HepG2 (cell line): ENCODE results near the gene STOM. TPM values are rescaled to one million over a fixed set of nuclear protein-coding genes. Genes with fewer than 3 reads are reported as not detected.

ENCODE experiments used
- ATAC-seq: fragments of 200-7000 bp; cut with Tn5 transposase; 3 replicates; pipeline ENCODE4 v1.9.1; 2020; ENCODE audit warnings: mild to moderate bottlenecking, moderate library complexity
- BruUV-seq: library from RNA; stranded (reverse); fragments of 400-500 nt; replicated peaks from 2 replicates; lab custom pipeline; 2021; lab: Mats Ljungman, UMichigan
- CTCF ChIA-PET: fragments of 300-600 bp; formaldehyde crosslinking; extraction: SDS; loops from one replicate; lab custom pipeline; 2021; ENCODE audit warnings: low total read pairs, inconsistent platforms, low intra/inter-chr PET ratio; lab: Yijun Ruan, JAX
- POLR2A ChIA-PET: fragments of 350-600 bp; sonication (Branson Sonifier 250); formaldehyde crosslinking; loops from one replicate; lab custom pipeline; 2020; ENCODE audit warnings: antibody characterized with exemption, inconsistent platforms; lab: Yijun Ruan, JAX
- DNase-seq: peaks from one replicate; pipeline ENCODE4 v3.0.0-alpha.2; 2015; ENCODE audit warnings: low spot score
- FAIRE-seq: peaks from 3 replicates; lab custom pipeline; 2011; peaks lifted over from hg19 to GRCh38; lab: Jason Lieb, UNC
- H2AFZ ChIP-seq: one replicate; pipeline ENCODE4 v1.6.1; 2011; ENCODE audit warnings: low read length, inconsistent platforms
- H3K27ac ChIP-seq: fragments of 300-600 bp; 3 replicates; pipeline ENCODE4 v1.8.0; 2011; ENCODE audit warnings: mixed run types, mild to moderate bottlenecking, mixed read lengths, low read length, inconsistent platforms; ENCODE audit not compliant: insufficient read depth; ENCODE audit errors: extremely low read length
- H3K27me3 ChIP-seq, 2 experiments: fragments of 200-600 bp in 1 of 2; 2 replicates in 1 of 2; 3 replicates in 1 of 2; pipeline versions ENCODE4 v1.6.0 to v1.8.0; 2011; ENCODE audit warnings: low read length in 2 of 2, mild to moderate bottlenecking in 2 of 2, moderate library complexity in 2 of 2, inconsistent platforms in 1 of 2; ENCODE audit not compliant: insufficient read depth in 2 of 2, control insufficient read depth in 1 of 2
- H3K36me3 ChIP-seq, 2 experiments: fragments of 200-600 bp in 1 of 2; replicated peaks in 1 of 2; 2 replicates in 1 of 2; 3 replicates in 1 of 2; pipeline versions ENCODE4 v1.5.1 to v1.8.0; 2011; ENCODE audit warnings: low read length in 2 of 2, inconsistent platforms in 1 of 2; ENCODE audit not compliant: insufficient read depth in 2 of 2, control insufficient read depth in 1 of 2
- H3K4me1 ChIP-seq: 2 replicates; pipeline ENCODE4 v1.5.1; 2012; ENCODE audit warnings: low read length, inconsistent platforms; ENCODE audit not compliant: insufficient read depth
- H3K4me2 ChIP-seq: 2 replicates; pipeline ENCODE4 v1.6.0; 2011; ENCODE audit warnings: low read depth, low read length, inconsistent platforms
- H3K4me3 ChIP-seq, 3 experiments: fragments of 200-600 bp in 1 of 3; sonication (generic), shearing (Covaris generic) in 1 of 3; replicated peaks in 1 of 3; 2 replicates each; pipeline ENCODE4 v1.5.1; 2011 to 2016; ENCODE audit warnings: low read length in 3 of 3, inconsistent platforms in 2 of 3, low read depth in 2 of 3, mild to moderate bottlenecking in 2 of 3, control low read depth in 1 of 3, mixed read lengths in 1 of 3; ENCODE audit not compliant: insufficient read depth in 1 of 3
- H3K79me2 ChIP-seq: one replicate; pipeline ENCODE4 v1.6.1; 2011; ENCODE audit warnings: low read length, inconsistent platforms; ENCODE audit not compliant: insufficient read depth
- H3K9ac ChIP-seq: 2 replicates; pipeline ENCODE4 v1.6.0; 2011; ENCODE audit warnings: mild to moderate bottlenecking, low read depth, low read length, inconsistent platforms; ENCODE audit not compliant: insufficient read depth
- H3K9me3 ChIP-seq: 2 replicates; pipeline ENCODE4 v1.5.1; 2012; ENCODE audit warnings: mild to moderate bottlenecking, low read length
- H4K20me1 ChIP-seq: 2 replicates; pipeline ENCODE4 v1.6.0; 2011; ENCODE audit warnings: inconsistent platforms, mild to moderate bottlenecking, low read length, moderate library complexity; ENCODE audit not compliant: insufficient read depth
- FOXA3 ChIP-seq: IDR thresholded peaks from 2 replicates; pipeline ENCODE4 v1.6.1; 2016; ENCODE audit warnings: missing genetic modification reagents, missing compliant biosample characterization
- FOXC1 ChIP-seq: sonication (generic); formaldehyde crosslinking; IDR thresholded peaks from 2 replicates; pipeline ENCODE4 v1.8.0; 2022; ENCODE audit warnings: mild to moderate bottlenecking, missing genetic modification reagents, borderline replicate concordance
- ISL2 ChIP-seq: sonication (generic); formaldehyde crosslinking; IDR thresholded peaks from 2 replicates; pipeline ENCODE4 v1.5.0; 2020; ENCODE audit warnings: missing genetic modification reagents
- NR2F6 ChIP-seq, 2 experiments: IDR thresholded peaks; 2 replicates each; pipeline ENCODE4 v1.6.1; 2016; ENCODE audit warnings: antibody characterized with exemption in 1 of 2, mild to moderate bottlenecking in 1 of 2
- YEATS2 ChIP-seq: sonication (generic); formaldehyde crosslinking; IDR thresholded peaks from 2 replicates; pipeline ENCODE4 v1.4.0; 2020; ENCODE audit warnings: missing genetic modification reagents, borderline replicate concordance
- ZMYM4 ChIP-seq: sonication (generic); formaldehyde crosslinking; IDR thresholded peaks from 2 replicates; pipeline ENCODE4 v1.8.1; 2023; ENCODE audit warnings: mild to moderate bottlenecking, missing genetic modification reagents
- ZNF121 ChIP-seq: sonication (generic); formaldehyde crosslinking; IDR thresholded peaks from 2 replicates; pipeline ENCODE4 v1.5.0; 2020; ENCODE audit warnings: mild to moderate bottlenecking, missing genetic modification reagents
- ZNF180 ChIP-seq: sonication (generic); formaldehyde crosslinking; IDR thresholded peaks from 2 replicates; pipeline ENCODE4 v1.4.0; 2020; ENCODE audit warnings: low read depth, missing genetic modification reagents, borderline replicate concordance
- WGBS: methylation state at CpG from one replicate; pipeline ENCODE4 v1.1.6; 2017; ENCODE audit warnings: low lambda C conversion rate; 5-methylcytosine and 5-hydroxymethylcytosine counted together
- in situ Hi-C: cut with HindIII; loops from 2 replicates; pipeline ENCODE4 v1.10.0; 2017; ENCODE audit warnings: low pct_unique_long_range_greater_than_20kb; ENCODE audit not compliant: extremely low pct_ligation_motif_present
- intact Hi-C: fragments of 100-400 bp; cut with micrococcal nuclease; formaldehyde crosslinking; loops from one replicate; pipeline ENCODE4 v1.10.0; 2022; ENCODE audit not compliant: unreplicated experiment
- polyA plus RNA-seq, 8 experiments: library from polyadenylated mRNA; depleted of rRNA in 3 of 8; stranded (reverse) in 7 of 8; unstranded in 1 of 8; fragments of >200 nt; fragmentation: Illumina TruSeq in 4 of 8; extraction: Trizol in 4 of 8; gene quantifications; 2 replicates each; pipeline versions ENCODE4 v1.2.1 to v1.2.3, GENCODE V29; 2011 to 2016; ENCODE audit warnings: low read depth in 4 of 8, missing spikeins in 1 of 8, mixed read lengths in 1 of 8; ENCODE audit not compliant: insufficient read depth in 1 of 8
- total RNA-seq, 5 experiments: library from RNA; depleted of rRNA; stranded (reverse); fragments of >200 nt; fragmentation: Illumina TruSeq; extraction: Trizol; gene quantifications; 2 replicates each; pipeline ENCODE4 v1.2.3, GENCODE V29; 2016; ENCODE audit warnings: low read depth in 1 of 5
- TF ChIP-seq, protein P1 (sequence below): sonication (generic); formaldehyde crosslinking; IDR thresholded peaks from 2 replicates; pipeline ENCODE4 v1.4.0; 2020; ENCODE audit warnings: missing genetic modification reagents, borderline replicate concordance
- TF ChIP-seq, protein P2 (sequence below): sonication (generic); formaldehyde crosslinking; IDR thresholded peaks from 2 replicates; pipeline ENCODE4 v1.4.0; 2020; ENCODE audit warnings: missing genetic modification reagents
- TF ChIP-seq, protein P3 (sequence below): sonication (generic); formaldehyde crosslinking; IDR thresholded peaks from 2 replicates; pipeline ENCODE4 v1.4.0; 2020; ENCODE audit warnings: missing genetic modification reagents

The STOM gene
- total and polyA plus RNA-seq, 2 of the 13 experiments (the other 11 are each of a cell fraction or from before 2014, with no cell fraction given): 43.6 to 165 TPM

DNA sequence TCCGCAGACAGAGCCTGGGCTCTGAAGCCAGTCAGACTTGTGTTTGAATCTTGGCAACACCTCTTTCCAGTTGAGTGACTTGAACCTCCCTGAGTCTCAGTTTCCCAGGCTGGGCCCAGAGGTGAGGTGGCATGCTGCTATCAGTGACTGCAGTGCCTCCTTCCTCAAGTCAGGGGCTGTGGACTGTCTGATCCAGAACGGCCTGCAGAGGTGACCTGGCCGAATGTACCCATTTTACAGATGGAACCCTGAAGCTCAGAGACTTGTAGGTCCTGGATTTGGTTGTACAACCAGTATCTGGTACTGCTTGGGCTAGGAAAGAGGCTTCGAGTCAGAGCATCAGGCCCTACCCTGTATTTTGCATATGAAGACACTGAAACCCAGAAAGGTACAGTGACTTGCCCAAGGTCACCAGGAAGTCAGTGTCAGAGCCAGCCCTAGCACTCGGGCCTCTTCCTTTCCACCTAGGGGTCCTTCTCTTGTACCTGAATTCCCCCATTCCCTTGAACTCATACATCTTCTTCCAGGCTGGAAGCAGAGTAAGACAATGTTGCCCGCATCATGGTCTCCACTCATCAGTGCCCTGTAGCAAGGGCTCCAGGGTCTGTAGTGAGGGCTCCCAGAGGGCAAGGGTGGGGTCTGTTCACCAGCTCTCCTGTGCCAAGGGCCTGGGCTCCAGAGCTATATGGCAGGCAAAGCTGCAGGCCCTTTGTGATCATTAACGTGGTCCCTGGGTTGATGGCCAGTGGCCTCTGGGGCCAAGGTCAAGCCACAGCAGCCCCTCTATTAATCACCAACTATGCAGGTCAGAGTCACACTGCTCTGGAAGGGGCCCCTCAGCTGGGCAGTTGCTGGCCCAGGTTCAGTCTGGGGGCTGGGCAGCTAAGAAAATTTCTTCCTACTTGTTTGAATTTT lies 73.6 kb downstream of the STOM start:
- TSS peak; percentile 61 for BruUV-seq
- FAIRE-seq (peak; percentile 87), ATAC-seq (peak; percentile 68), DNase-seq (peak; percentile 81)
- Histone ChIP-seq H2AFZ (no peak overlapping the region), H3K27ac (peak overlapping the region; percentile 94), H3K9ac (peak overlapping the region; percentile 84), H3K4me3 (peak overlapping the region in 2 of 3 experiments; percentile 43 to 76; a peak in 4 of 6 replicates), H3K4me1 (peaks cover 91% of the 10 kb centered on the region), H3K79me2 (peaks cover 19% of the 10 kb centered on the region), H4K20me1 (no peaks in the 10 kb centered on the region), H3K36me3 (no peaks in the 10 kb centered on the region), H3K4me2 (peak overlapping the region; percentile 78), H3K9me3 (no peaks in the 10 kb centered on the region), H3K27me3 (no peaks in the 10 kb centered on the region)
- WGBS: 0% methylated on average over 3 of the region's 7 CpGs
- POLR2A ChIA-PET: interaction anchor here (0.7 to 14.1 kb wide), 11 partner anchors 8 to 113 kb away, joined by 3 to 398 read pairs (median 7); partner anchors contain the start of gene GSN
- intact Hi-C loops (loop anchor here (1.0 kb wide), 1 partner anchor 14 kb away; no protein-coding TSS in a partner anchor), in situ Hi-C loops (no loop called here)
- CTCF ChIA-PET: interaction anchor here (1.8 kb wide), 1 partner anchor 24 kb away, joined by 4 read pairs; no protein-coding TSS in a partner anchor
- TF ChIP-seq YEATS2 (CRISPR knock-in tag) (no peak), FOXC1 (CRISPR knock-in tag) (peak; percentile 62; the same call in 1 of the 2 replicates), ZNF180 (CRISPR knock-in tag) (no peak), ZMYM4 (CRISPR knock-in tag) (peak; percentile 76), ZNF121 (CRISPR knock-in tag) (0 out of 2 replicates have a peak, but pooled peaks have one; percentile 48), NR2F6 (IDR thresholded peaks at IDR 0.05) (peak; percentile 98), NR2F6 (CRISPR knock-in tag; IDR thresholded peaks at IDR 0.05) (peak; percentile 98), ISL2 (peak; percentile 88), FOXA3 (peak; percentile 85)
- TF ChIP-seq, protein P1, sequence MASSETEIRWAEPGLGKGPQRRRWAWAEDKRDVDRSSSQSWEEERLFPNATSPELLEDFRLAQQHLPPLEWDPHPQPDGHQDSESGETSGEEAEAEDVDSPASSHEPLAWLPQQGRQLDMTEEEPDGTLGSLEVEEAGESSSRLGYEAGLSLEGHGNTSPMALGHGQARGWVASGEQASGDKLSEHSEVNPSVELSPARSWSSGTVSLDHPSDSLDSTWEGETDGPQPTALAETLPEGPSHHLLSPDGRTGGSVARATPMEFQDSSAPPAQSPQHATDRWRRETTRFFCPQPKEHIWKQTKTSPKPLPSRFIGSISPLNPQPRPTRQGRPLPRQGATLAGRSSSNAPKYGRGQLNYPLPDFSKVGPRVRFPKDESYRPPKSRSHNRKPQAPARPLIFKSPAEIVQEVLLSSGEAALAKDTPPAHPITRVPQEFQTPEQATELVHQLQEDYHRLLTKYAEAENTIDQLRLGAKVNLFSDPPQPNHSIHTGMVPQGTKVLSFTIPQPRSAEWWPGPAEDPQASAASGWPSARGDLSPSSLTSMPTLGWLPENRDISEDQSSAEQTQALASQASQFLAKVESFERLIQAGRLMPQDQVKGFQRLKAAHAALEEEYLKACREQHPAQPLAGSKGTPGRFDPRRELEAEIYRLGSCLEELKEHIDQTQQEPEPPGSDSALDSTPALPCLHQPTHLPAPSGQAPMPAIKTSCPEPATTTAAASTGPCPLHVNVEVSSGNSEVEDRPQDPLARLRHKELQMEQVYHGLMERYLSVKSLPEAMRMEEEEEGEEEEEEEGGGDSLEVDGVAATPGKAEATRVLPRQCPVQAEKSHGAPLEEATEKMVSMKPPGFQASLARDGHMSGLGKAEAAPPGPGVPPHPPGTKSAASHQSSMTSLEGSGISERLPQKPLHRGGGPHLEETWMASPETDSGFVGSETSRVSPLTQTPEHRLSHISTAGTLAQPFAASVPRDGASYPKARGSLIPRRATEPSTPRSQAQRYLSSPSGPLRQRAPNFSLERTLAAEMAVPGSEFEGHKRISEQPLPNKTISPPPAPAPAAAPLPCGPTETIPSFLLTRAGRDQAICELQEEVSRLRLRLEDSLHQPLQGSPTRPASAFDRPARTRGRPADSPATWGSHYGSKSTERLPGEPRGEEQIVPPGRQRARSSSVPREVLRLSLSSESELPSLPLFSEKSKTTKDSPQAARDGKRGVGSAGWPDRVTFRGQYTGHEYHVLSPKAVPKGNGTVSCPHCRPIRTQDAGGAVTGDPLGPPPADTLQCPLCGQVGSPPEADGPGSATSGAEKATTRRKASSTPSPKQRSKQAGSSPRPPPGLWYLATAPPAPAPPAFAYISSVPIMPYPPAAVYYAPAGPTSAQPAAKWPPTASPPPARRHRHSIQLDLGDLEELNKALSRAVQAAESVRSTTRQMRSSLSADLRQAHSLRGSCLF (CRISPR knock-in tag): no peak
- TF ChIP-seq, protein P2, sequence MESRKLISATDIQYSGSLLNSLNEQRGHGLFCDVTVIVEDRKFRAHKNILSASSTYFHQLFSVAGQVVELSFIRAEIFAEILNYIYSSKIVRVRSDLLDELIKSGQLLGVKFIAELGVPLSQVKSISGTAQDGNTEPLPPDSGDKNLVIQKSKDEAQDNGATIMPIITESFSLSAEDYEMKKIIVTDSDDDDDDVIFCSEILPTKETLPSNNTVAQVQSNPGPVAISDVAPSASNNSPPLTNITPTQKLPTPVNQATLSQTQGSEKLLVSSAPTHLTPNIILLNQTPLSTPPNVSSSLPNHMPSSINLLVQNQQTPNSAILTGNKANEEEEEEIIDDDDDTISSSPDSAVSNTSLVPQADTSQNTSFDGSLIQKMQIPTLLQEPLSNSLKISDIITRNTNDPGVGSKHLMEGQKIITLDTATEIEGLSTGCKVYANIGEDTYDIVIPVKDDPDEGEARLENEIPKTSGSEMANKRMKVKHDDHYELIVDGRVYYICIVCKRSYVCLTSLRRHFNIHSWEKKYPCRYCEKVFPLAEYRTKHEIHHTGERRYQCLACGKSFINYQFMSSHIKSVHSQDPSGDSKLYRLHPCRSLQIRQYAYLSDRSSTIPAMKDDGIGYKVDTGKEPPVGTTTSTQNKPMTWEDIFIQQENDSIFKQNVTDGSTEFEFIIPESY (CRISPR knock-in tag): peak; percentile 48; the same call in 1 of the 2 replicates
- TF ChIP-seq, protein P3, sequence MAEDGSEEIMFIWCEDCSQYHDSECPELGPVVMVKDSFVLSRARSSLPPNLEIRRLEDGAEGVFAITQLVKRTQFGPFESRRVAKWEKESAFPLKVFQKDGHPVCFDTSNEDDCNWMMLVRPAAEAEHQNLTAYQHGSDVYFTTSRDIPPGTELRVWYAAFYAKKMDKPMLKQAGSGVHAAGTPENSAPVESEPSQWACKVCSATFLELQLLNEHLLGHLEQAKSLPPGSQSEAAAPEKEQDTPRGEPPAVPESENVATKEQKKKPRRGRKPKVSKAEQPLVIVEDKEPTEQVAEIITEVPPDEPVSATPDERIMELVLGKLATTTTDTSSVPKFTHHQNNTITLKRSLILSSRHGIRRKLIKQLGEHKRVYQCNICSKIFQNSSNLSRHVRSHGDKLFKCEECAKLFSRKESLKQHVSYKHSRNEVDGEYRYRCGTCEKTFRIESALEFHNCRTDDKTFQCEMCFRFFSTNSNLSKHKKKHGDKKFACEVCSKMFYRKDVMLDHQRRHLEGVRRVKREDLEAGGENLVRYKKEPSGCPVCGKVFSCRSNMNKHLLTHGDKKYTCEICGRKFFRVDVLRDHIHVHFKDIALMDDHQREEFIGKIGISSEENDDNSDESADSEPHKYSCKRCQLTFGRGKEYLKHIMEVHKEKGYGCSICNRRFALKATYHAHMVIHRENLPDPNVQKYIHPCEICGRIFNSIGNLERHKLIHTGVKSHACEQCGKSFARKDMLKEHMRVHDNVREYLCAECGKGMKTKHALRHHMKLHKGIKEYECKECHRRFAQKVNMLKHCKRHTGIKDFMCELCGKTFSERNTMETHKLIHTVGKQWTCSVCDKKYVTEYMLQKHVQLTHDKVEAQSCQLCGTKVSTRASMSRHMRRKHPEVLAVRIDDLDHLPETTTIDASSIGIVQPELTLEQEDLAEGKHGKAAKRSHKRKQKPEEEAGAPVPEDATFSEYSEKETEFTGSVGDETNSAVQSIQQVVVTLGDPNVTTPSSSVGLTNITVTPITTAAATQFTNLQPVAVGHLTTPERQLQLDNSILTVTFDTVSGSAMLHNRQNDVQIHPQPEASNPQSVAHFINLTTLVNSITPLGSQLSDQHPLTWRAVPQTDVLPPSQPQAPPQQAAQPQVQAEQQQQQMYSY (CRISPR knock-in tag): no peak
